Thyroid gland (tissue), 4 donors: ENCODE data around the gene NALCN. TPM values are rescaled to one million over a fixed set of nuclear protein-coding genes. Genes with fewer than 3 reads are reported as not detected.

Experiments
- DNase-seq, 2 donors: peaks; one replicate each; pipeline ENCODE4 v3.0.0-alpha.2; 2019
- H3K27ac ChIP-seq, 3 donors: fragments of 200-600 bp; sonication (generic); 1 replicate in 2 of 3; 2 replicates in 1 of 3; pipeline ENCODE4 v1.5.1; 2016 to 2019; ENCODE audit warnings: mild to moderate bottlenecking in 1 of 3, moderate library complexity in 1 of 3
- H3K27me3 ChIP-seq: fragments of 200-600 bp; sonication (generic); one replicate; pipeline ENCODE4 v1.5.1; 2019
- H3K36me3 ChIP-seq, 2 donors: fragments of 200-600 bp; sonication (generic); one replicate each; pipeline ENCODE4 v1.5.1; 2016 to 2019
- H3K4me1 ChIP-seq, 2 donors: fragments of 200-600 bp; sonication (generic); one replicate each; pipeline ENCODE4 v1.5.1; 2017 to 2019
- H3K4me3 ChIP-seq, 3 donors: fragments of 200-600 bp; sonication (generic); replicated peaks in 1 of 3; 1 replicate in 2 of 3; 2 replicates in 1 of 3; pipeline ENCODE4 v1.5.1; 2016; ENCODE audit warnings: mild to moderate bottlenecking in 1 of 3
- H3K9me3 ChIP-seq: fragments of 200-600 bp; sonication (generic); one replicate; pipeline ENCODE4 v1.5.1; 2017
- POLR2A ChIP-seq, 2 donors: fragments of 450-650 bp; IDR thresholded peaks; one replicate each; pipeline ENCODE4 v1.6.1; 2017; ENCODE audit warnings: antibody characterized with exemption in 2 of 2, mild to moderate bottlenecking in 2 of 2, moderate library complexity in 1 of 2
- WGBS, 2 donors: methylation state at CpG; one replicate each; pipeline ENCODE4 v1.1.5; 2017; 5-methylcytosine and 5-hydroxymethylcytosine counted together
- intact Hi-C: fragments of 100-400 bp; cut with DNase I; formaldehyde crosslinking; loops from one replicate; pipeline ENCODE4 v1.15.1; 2023
- total RNA-seq, 4 donors: library from RNA; depleted of rRNA; stranded (reverse); fragments of >200 nt; gene quantifications; one replicate each; pipeline ENCODE4 v1.2.3, GENCODE V29; 2016
- TF ChIP-seq, protein P1 (sequence below), 6 experiments: fragments of 200-600 bp in 3 of 6; fragments of 450-650 bp in 3 of 6; sonication (generic) in 3 of 6; IDR thresholded peaks; one replicate each; pipeline ENCODE4 v1.5.1; 2016 to 2019; ENCODE audit warnings: antibody characterized with exemption in 6 of 6, mild to moderate bottlenecking in 2 of 6, inconsistent platforms in 1 of 6, moderate library complexity in 1 of 6

The NALCN gene
- total RNA-seq, 4 donors from 2014 or later, result 2.3 to 6.4 (median 4.4) TPM

GRCh38 chr13:101425623-101426022, 9.3 kb upstream of the NALCN start:
- DNase-seq, result no peak
- Histone ChIP-seq H3K4me3 (no peak overlapping the region), H3K27me3 (no peaks in the 10 kb centered on the region), H3K9me3 (no peaks in the 10 kb centered on the region), H3K36me3 (no peaks in the 10 kb centered on the region), H3K4me1 (peaks cover 0 to 3% of the 10 kb centered on the region in 2 donors), H3K27ac (no peak overlapping the region)
- 78 to 82% methylated on average over 10 of the region's 10 CpGs for WGBS, 2 donors
- intact Hi-C loops, result no loop called here
- TF ChIP-seq, protein P1, sequence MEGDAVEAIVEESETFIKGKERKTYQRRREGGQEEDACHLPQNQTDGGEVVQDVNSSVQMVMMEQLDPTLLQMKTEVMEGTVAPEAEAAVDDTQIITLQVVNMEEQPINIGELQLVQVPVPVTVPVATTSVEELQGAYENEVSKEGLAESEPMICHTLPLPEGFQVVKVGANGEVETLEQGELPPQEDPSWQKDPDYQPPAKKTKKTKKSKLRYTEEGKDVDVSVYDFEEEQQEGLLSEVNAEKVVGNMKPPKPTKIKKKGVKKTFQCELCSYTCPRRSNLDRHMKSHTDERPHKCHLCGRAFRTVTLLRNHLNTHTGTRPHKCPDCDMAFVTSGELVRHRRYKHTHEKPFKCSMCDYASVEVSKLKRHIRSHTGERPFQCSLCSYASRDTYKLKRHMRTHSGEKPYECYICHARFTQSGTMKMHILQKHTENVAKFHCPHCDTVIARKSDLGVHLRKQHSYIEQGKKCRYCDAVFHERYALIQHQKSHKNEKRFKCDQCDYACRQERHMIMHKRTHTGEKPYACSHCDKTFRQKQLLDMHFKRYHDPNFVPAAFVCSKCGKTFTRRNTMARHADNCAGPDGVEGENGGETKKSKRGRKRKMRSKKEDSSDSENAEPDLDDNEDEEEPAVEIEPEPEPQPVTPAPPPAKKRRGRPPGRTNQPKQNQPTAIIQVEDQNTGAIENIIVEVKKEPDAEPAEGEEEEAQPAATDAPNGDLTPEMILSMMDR (IDR thresholded peaks at IDR 0.05), result no peak
- no peak for TF ChIP-seq POLR2A (IDR thresholded peaks at IDR 0.05)

DNA sequence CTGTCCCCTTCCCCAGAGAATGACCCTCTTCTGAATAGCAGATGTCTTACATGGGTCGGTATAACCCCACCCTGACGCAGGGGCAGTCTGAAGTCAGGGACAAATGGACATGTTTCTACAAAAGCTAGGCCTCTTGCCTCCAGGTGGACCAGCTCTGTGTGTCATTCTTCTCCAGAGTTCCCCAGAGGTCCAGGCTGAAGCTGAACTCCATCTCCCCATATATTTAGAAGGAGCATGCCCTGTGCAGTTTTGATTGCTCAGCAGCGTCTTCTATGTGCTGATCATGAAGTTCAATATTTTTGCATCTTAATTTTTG, 8.8 kb upstream of the NALCN start:
- TF ChIP-seq, protein P1 (IDR thresholded peaks at IDR 0.05), result no peak
- TF ChIP-seq POLR2A (IDR thresholded peaks at IDR 0.05), result no peak
- intact Hi-C loops, result no loop called here
- peaks cover 0 to 3% of the 10 kb centered on the region in 2 donors for H3K4me1 ChIP-seq
- H3K36me3 ChIP-seq, result no peaks in the 10 kb centered on the region
- no peak overlapping the region for H3K27ac ChIP-seq
- no peaks in the 10 kb centered on the region for H3K27me3 ChIP-seq
- 90 to 96% methylated on average over 3 of the region's 3 CpGs for WGBS, 2 donors
- no peak overlapping the region for H3K4me3 ChIP-seq
- no peak for DNase-seq
- no peaks in the 10 kb centered on the region for H3K9me3 ChIP-seq

DNA sequence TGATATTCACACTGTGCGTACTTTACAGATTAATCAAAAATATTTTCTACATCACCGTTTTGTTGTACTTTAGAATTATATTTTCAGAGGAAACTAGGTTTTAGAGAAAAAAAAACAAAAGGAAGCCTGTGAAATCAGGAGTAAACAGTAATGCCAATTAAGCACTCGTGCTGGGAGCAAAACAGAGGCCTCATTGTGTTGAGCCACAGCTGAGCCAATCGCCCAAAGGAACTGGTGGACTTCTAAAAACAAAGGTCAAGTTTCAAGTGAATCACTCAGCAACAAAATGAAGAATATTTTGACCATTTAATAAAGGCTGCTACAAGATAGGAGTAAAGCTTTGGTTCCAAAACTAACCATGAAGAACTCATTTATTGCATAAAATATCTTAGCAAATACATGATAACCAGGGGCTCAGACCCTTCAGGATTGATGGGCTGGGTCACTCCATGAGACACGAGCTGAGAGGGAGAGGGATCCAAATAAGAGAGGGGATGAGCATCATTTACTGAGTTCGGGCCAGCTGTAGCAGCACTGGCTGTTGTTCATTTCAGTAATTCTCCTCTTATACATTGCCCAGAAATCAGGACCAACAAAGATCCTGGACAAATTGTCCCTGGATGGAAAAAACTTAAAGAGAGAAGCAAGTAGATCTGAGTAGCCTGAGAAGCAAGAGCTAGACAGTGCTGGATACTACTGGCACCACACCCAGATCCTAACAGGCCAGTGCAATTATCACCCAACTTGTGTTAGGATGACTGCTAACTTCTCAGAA, 8.3 kb upstream of the NALCN start:
- Histone ChIP-seq H3K9me3 (no peaks in the 10 kb centered on the region), H3K27me3 (no peaks in the 10 kb centered on the region), H3K4me3 (no peak overlapping the region), H3K4me1 (peaks cover 0 to 3% of the 10 kb centered on the region in 2 donors), H3K27ac (no peak overlapping the region), H3K36me3 (no peaks in the 10 kb centered on the region)
- intact Hi-C loops, result no loop called here
- DNase-seq, result no peak
- 42 to 57% methylated on average over 6 of the region's 6 CpGs for WGBS, 2 donors
- TF ChIP-seq, protein P1 (IDR thresholded peaks at IDR 0.05), result no peak
- no peak for TF ChIP-seq POLR2A (IDR thresholded peaks at IDR 0.05)

- no peaks in the 10 kb centered on the region for H3K9me3 ChIP-seq
- no peak overlapping the region for H3K4me3 ChIP-seq
- 86 to 90% methylated on average over 2 of the region's 2 CpGs for WGBS, 2 donors
- peaks cover 0 to 3% of the 10 kb centered on the region in 2 donors for H3K4me1 ChIP-seq
- H3K36me3 ChIP-seq, result no peaks in the 10 kb centered on the region
- no peak for DNase-seq
- intact Hi-C loops, result no loop called here
- no peaks in the 10 kb centered on the region for H3K27me3 ChIP-seq
- TF ChIP-seq, protein P1 (IDR thresholded peaks at IDR 0.05), result no peak
- TF ChIP-seq POLR2A (IDR thresholded peaks at IDR 0.05), result no peak
- no peak overlapping the region for H3K27ac ChIP-seq
These were observed 7.6 kb upstream of the NALCN start for GRCh38 chr13:101423872-101424271.

GRCh38 chr13:101417501-101417900, 1.2 kb upstream of the NALCN start:
- Histone ChIP-seq H3K9me3 (no peaks in the 10 kb centered on the region), H3K4me1 (peaks cover 0 to 7% of the 10 kb centered on the region in 2 donors), H3K27me3 (no peaks in the 10 kb centered on the region), H3K27ac (no peak overlapping the region), H3K4me3 (no peak overlapping the region), H3K36me3 (no peaks in the 10 kb centered on the region)
- WGBS, 2 donors, result 93 to 95% methylated on average over 5 of the region's 5 CpGs
- DNase-seq, result no peak
- intact Hi-C loops, result no loop called here
- TF ChIP-seq, protein P1 (IDR thresholded peaks at IDR 0.05), result no peak
- no peak for TF ChIP-seq POLR2A (IDR thresholded peaks at IDR 0.05)
